Activated CD4-positive, alpha-beta T cell treated with anti-CD3 and anti-CD28 coated beads, Interleukin-2, Interleukin-4, amounts not matched to agents 100 ng/mL and 50 ng/mL, durations not matched to agents 16 hours and 8 hours (primary cell): ENCODE results near the gene ABCC1.

Experiments
- DNase-seq: peaks from one replicate; pipeline ENCODE4 v3.0.0-alpha.2; 2020; ENCODE audit warnings: low spot score

ABCC1 gene

GRCh38 chr16:16111639-16112038 is 162.2 kb downstream of the ABCC1 start:
- DNase-seq, result no peak

- no peak for DNase-seq
These were observed 163.1 kb downstream of the ABCC1 start for GRCh38 chr16:16112450-16113053.

GRCh38 chr16:16113076-16113475 is 163.7 kb downstream of the ABCC1 start:
- DNase-seq, result no peak

- DNase-seq, result no peak
These were observed 167.4 kb downstream of the ABCC1 start for GRCh38 chr16:16116841-16117240.

- DNase-seq, result no peak
These were observed 168.9 kb downstream of the ABCC1 start for GRCh38 chr16:16118337-16118736.

GRCh38 chr16:16120044-16120381 is 170.6 kb downstream of the ABCC1 start:
- DNase-seq, result no peak

- no peak for DNase-seq
These were observed 171.2 kb downstream of the ABCC1 start for GRCh38 chr16:16120382-16121184.

- DNase-seq, result no peak
These were observed 171.8 kb downstream of the ABCC1 start for GRCh38 chr16:16121185-16121727.

- DNase-seq, result no peak
These were observed 172.8 kb downstream of the ABCC1 start for GRCh38 chr16:16122264-16122663.

- DNase-seq, result no peak
These were observed 175.0 kb downstream of the ABCC1 start for GRCh38 chr16:16124438-16124837.

GRCh38 chr16:16124974-16125373 is 175.6 kb downstream of the ABCC1 start:
- DNase-seq, result no peak

GRCh38 chr16:16126896-16127295 is 177.5 kb downstream of the ABCC1 start:
- no peak for DNase-seq

GRCh38 chr16:16127469-16128116 is 178.2 kb downstream of the ABCC1 start:
- peak; percentile 75 for DNase-seq

GRCh38 chr16:16131204-16131603 is 181.8 kb downstream of the ABCC1 start:
- no peak for DNase-seq

GRCh38 chr16:16131659-16132058 is 182.2 kb downstream of the ABCC1 start:
- DNase-seq, result no peak

- no peak for DNase-seq
These were observed 184.7 kb downstream of the ABCC1 start for GRCh38 chr16:16133943-16134604.

- DNase-seq, result no peak
These were observed 187.2 kb downstream of the ABCC1 start for GRCh38 chr16:16136588-16136987.

GRCh38 chr16:16137110-16137509 is 187.7 kb downstream of the ABCC1 start:
- DNase-seq, result no peak

GRCh38 chr16:16138034-16138635 is 188.7 kb downstream of the ABCC1 start:
- DNase-seq, result no peak

- DNase-seq, result no peak
These were observed 189.6 kb downstream of the ABCC1 start for GRCh38 chr16:16139061-16139460.

- no peak for DNase-seq
These were observed 190.4 kb downstream of the ABCC1 start for GRCh38 chr16:16139806-16140205.

GRCh38 chr16:16140537-16140936 is 191.1 kb downstream of the ABCC1 start:
- DNase-seq, result no peak
